ENCODE results near the gene ARNT2. TPM values are rescaled to one million over a fixed set of nuclear protein-coding genes. Genes with fewer than 3 reads are reported as not detected.

ARNT2 gene
- total RNA-seq, 8 experiments from 2014 or later = 2.4 to 64.2 (median 23.9) TPM

DNA sequence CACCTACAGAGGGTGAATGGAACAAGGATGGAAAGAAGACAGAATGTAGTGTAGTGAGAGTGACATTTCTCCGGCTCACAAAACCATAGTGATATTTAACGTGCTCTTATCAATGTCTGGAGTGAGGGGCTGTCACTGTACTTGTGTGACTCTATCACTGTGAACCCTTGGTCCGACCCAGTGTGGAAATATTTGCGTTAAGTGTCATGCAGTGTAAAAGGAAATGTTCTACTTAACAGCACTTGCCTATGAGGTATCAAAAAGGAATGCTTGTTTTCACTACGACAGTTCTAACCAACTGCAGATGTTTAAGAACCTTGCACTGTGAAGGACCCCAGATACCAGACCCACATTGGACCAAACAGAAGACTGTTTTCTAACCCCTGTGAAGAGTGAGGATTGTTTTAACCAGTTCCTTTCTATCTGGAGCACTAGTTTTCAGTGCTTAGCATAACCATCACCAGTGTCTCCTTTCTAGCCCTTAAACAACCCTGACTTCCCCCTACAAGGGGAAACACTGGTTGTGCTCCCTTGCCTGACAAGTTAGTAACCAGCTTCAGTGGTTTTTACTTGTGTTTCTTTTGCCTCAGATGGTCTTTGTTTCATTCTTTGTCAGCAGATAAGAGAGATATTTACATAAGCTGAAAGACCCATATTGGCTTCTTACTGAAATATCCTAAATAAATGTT, 146.2 kb downstream of the ARNT2 start:
- no peaks in the 10 kb centered on the region for H3K4me1 ChIP-seq (replicated peaks in 1 of 2)
- no peak overlapping the region for H3K4me3 ChIP-seq
- 0 to 97% (median 86%) methylated on average over 2 to 5 of the region's 5 CpGs; no CpG with 5 or more reads in 1 of the 10 experiments for WGBS, 10 experiments
- peak in 2 of 8 experiments; percentile 71 to 81 for ATAC-seq (replicated peaks in 6 of 8)
- no peak overlapping the region for H3K27ac ChIP-seq
- in situ Hi-C loops (cut with MboI; ENCODE audit: low pct_unique_long_range_greater_than_20kb in 2 of 9, low sequenced_read_pairs in 9 of 9, unreplicated experiment in 9 of 9) = loop anchor here in 4 of 9 experiments (25.0 kb wide), 3 partner anchors 212 to 412 kb away; partner anchors contain the start of gene CEMIP (in 2 of the 4)

DNA sequence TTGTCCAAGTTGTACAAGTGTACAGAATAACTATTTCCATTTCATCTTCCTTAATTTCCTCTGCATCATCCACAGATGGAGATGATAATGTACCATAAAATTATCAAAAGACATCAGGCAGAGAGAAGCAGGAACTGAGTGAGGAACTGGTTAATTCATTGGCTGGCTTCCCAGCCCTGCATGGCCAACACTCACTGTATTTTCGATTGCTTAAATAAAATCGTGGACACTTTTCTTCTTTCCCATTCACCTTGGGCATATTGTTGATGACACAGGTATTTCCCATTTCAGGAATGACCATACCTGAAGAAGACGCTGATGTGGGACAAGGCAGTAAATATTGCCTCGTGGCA, 146.7 kb downstream of the ARNT2 start:
- Histone ChIP-seq H3K4me3 (no peak overlapping the region), H3K4me1 (replicated peaks in 1 of 2) (no peaks in the 10 kb centered on the region), H3K27ac (no peak overlapping the region)
- WGBS, 10 experiments = 0 to 93% (median 72%) methylated on average over 2 to 4 of the region's 4 CpGs; no CpG with 5 or more reads in 1 of the 10 experiments
- ATAC-seq (replicated peaks in 6 of 8) = no peak
- in situ Hi-C loops (cut with MboI; ENCODE audit: low pct_unique_long_range_greater_than_20kb in 2 of 9, low sequenced_read_pairs in 9 of 9, unreplicated experiment in 9 of 9) = loop anchor here in 4 of 9 experiments (25.0 kb wide), 3 partner anchors 211 to 411 kb away; partner anchors contain the start of gene CEMIP (in 2 of the 4)

DNA sequence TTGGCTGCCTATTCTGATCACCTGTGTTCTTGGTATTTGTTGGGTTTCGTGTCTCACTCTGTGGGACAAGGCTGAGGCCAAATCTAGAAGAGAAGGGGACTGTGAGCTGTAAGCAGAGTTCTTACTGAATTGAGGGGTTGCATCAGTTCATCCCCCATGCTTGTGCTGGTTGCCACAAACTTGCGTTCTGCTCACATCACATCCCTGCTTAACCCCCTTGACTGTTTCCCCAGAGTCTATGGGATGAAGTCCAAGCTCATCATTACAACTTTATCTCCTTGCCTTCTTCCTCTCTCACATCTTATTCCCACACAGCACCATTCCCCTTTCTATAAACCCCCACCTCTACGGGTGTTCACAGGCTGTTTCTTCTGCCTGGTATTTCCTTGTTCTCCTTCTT, 147.2 kb downstream of the ARNT2 start:
- H3K27ac ChIP-seq = no peak overlapping the region
- no peak overlapping the region for H3K4me3 ChIP-seq
- ATAC-seq (replicated peaks in 6 of 8) = no peak
- H3K4me1 ChIP-seq (replicated peaks in 1 of 2) = no peaks in the 10 kb centered on the region
- 79 to 100% (median 93%) methylated on average over 2 to 3 of the region's 3 CpGs for WGBS, 10 experiments
- in situ Hi-C loops (cut with MboI; ENCODE audit: low pct_unique_long_range_greater_than_20kb in 2 of 9, low sequenced_read_pairs in 9 of 9, unreplicated experiment in 9 of 9) = loop anchor here in 4 of 9 experiments (25.0 kb wide), 3 partner anchors 211 to 411 kb away; partner anchors contain the start of gene CEMIP (in 2 of the 4)

DNA sequence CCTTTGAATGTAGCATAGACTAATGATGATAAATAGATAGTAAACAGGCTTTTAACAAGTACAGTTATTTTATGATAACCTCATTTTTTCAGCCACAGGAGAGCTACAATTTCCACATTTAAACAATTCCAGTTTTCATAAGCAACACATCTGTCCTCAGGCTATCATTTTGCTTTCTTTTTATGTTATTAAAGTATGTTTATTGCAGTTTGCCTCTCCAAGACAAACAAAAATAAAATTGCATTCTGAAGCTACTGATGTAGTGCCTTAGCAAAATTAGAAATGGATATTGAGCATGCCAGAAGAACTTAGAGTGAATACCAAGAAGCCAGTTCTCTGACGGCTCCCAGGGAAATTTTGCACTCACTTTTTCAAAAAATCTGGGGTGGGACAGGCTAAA, 150.4 kb downstream of the ARNT2 start:
- Histone ChIP-seq H3K27ac (no peak overlapping the region), H3K4me3 (no peak overlapping the region), H3K4me1 (replicated peaks in 1 of 2) (peaks cover 0 to 2% of the 10 kb centered on the region in 2 donors)
- WGBS, 10 experiments = 43 to 100% (median 67%) methylated on average over 1 of the region's 1 CpG; no CpG with 5 or more reads in 6 of the 10 experiments
- peak in 2 of 8 experiments; percentile 21 to 75 for ATAC-seq (replicated peaks in 6 of 8)
- in situ Hi-C loops (cut with MboI; ENCODE audit: low pct_unique_long_range_greater_than_20kb in 2 of 9, low sequenced_read_pairs in 9 of 9, unreplicated experiment in 9 of 9) = loop anchor here in 4 of 9 experiments (25.0 kb wide), 3 partner anchors 208 to 408 kb away; partner anchors contain the start of gene CEMIP (in 2 of the 4)

DNA sequence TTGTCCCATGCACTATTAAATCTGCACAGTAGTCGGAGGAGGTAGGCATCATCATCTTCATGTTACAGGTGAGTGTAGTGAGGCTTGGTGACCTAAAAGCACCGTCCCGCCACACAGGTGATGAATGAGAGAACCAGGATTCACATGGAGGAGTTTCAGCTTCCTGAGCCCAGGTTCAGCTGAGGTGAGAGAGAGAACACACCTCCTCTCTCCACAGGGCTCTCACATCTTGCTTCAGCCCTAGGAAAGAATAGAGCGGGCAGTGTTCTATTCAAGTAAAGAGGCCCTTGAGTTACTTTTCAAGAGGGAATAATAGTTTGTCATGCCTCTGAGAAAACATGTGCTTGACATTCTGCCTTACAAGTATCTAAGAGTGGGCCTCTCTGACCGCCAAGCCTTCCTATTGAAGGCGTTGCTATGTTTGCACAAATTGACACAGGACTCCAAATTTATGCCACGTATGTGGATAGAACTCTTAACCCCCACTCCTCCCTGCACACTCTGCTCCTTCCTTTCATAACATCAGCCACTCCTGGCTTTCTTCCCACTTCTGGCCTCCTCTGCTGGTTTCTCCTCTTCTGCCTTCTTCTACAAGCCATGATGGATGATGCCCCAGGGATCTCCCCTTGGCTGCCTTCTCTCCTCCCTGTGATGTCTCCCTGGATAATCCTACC, 152.6 kb downstream of the ARNT2 start:
- no peak overlapping the region for H3K27ac ChIP-seq
- in situ Hi-C loops (cut with MboI; ENCODE audit: low pct_unique_long_range_greater_than_20kb in 2 of 9, low sequenced_read_pairs in 9 of 9, unreplicated experiment in 9 of 9) = loop anchor here in 4 of 9 experiments (25.0 kb wide), 3 partner anchors 205 to 405 kb away; partner anchors contain the start of gene CEMIP (in 2 of the 4)
- ATAC-seq (replicated peaks in 6 of 8) = peak in 4 of 8 experiments; percentile 15 to 97 (median 37)
- no peak overlapping the region for H3K4me3 ChIP-seq
- peaks cover 0 to 2% of the 10 kb centered on the region in 2 donors for H3K4me1 ChIP-seq (replicated peaks in 1 of 2)
- 71 to 100% (median 86%) methylated on average over 1 to 5 of the region's 7 CpGs; no CpG with 5 or more reads in 4 of the 10 experiments for WGBS, 10 experiments

DNA sequence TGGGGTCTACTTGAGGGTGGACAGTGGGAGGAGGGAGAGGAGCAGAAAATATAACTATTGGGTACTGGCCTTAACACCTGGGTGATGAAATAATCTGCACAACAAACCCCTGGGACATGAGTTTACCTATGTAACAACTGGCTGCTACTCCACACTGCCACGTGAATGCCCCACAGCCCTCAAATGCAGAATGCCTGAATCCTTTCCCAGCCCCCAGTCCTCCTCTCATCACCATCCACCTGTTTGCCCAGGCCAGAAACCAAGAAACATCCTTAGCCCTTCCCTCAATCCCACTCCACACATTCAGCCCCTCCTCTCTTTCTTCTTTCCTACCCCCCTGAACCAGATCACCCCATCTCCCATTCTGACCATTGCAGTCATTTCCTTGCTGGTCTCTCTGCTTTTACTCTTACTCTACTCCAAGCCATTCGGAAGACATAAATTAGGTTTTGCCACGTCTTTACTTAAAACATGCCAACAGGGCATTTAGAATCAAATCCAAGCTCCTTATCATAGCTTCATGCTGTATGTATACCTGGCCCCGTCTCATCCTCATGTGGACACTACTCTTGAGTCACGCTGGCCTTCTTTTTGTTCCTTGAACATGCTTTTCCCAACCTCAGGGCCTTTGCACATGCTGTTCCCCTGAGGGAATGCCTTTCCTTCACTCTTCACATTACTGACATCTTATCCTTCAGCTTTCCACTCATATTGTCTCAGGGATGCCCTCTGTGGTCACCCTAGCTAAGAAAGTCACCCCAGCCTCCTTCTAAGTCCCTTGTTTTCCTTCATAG, 153.5 kb downstream of the ARNT2 start:
- Histone ChIP-seq H3K4me1 (replicated peaks in 1 of 2) (peaks cover 0 to 2% of the 10 kb centered on the region in 2 donors), H3K4me3 (no peak overlapping the region), H3K27ac (no peak overlapping the region)
- no peak for ATAC-seq (replicated peaks in 6 of 8)
- in situ Hi-C loops (cut with MboI; ENCODE audit: low pct_unique_long_range_greater_than_20kb in 2 of 9, low sequenced_read_pairs in 9 of 9, unreplicated experiment in 9 of 9) = loop anchor here in 4 of 9 experiments (25.0 kb wide), 3 partner anchors 205 to 405 kb away; partner anchors contain the start of gene CEMIP (in 2 of the 4)
- 82 to 100% (median 89%) methylated on average over 2 to 4 of the region's 5 CpGs; no CpG with 5 or more reads in 6 of the 10 experiments for WGBS, 10 experiments

DNA sequence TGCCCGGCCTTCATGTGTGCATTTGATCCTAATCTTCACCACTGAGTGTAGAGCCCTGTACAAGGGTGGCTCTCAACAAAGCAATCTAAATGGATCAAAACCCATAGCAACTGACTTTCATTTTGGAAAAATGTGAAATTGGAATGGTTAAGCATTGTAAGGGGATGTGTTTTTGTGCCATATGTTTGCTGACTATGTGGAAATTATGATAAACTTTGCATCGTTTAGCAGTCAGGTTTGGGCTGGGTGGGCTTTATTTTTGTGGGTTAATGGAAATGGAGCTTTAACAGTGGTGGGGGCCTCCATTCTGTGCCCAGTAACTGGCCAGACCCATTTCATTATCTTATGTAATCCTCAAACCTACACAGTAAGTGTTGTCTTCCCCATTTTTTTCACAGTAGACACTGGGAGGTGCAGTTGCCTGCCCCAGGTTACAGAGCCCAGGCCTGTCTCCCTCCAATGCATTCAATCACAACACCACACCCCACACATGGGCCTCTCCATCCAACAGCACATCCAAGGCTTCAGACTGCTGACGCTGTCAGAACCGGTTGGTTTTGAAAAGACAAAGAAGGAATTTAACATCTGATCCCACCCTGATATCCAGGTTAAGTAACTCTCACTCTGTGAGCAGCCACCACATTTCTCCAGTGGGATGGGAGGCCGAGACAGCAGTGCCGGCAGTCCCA, 154.6 kb downstream of the ARNT2 start:
- Histone ChIP-seq H3K4me3 (no peak overlapping the region), H3K27ac (no peak overlapping the region), H3K4me1 (replicated peaks in 1 of 2) (peaks cover 0 to 2% of the 10 kb centered on the region in 2 donors)
- in situ Hi-C loops (cut with MboI; ENCODE audit: low pct_unique_long_range_greater_than_20kb in 2 of 9, low sequenced_read_pairs in 9 of 9, unreplicated experiment in 9 of 9) = loop anchor here in 4 of 9 experiments (25.0 kb wide), 3 partner anchors 204 to 404 kb away; partner anchors contain the start of gene CEMIP (in 2 of the 4)
- ATAC-seq (replicated peaks in 6 of 8) = no peak
- 0 to 100% (median 86%) methylated on average over 1 to 4 of the region's 6 CpGs; no CpG with 5 or more reads in 3 of the 10 experiments for WGBS, 10 experiments

DNA sequence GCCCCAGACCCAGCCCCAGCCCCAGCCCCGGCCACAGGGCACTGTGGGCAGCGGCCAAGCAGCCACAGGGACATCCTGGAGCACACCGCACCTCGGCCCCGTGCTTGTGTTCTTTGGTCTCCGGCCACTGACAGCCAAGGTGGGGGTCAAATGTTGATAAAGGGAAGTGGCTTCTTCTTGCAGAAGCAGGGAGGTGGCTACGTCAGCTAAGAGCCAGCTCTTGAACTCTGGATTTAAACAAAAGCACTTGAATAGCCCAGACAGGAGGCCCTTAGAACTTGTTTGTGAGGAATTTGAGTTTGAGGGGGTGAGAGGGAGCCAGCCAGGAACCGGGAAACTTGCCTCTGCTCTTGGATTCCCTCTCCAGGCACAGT, 155.1 kb downstream of the ARNT2 start:
- no CpG with 5 or more reads among the region's 8 CpGs for WGBS, 10 experiments
- Histone ChIP-seq H3K27ac (no peak overlapping the region), H3K4me3 (no peak overlapping the region), H3K4me1 (replicated peaks in 1 of 2) (peaks cover 0 to 2% of the 10 kb centered on the region in 2 donors)
- in situ Hi-C loops (cut with MboI; ENCODE audit: low pct_unique_long_range_greater_than_20kb in 2 of 9, low sequenced_read_pairs in 9 of 9, unreplicated experiment in 9 of 9) = loop anchor here in 4 of 9 experiments (25.0 kb wide), 3 partner anchors 203 to 403 kb away; partner anchors contain the start of gene CEMIP (in 2 of the 4)
- ATAC-seq (replicated peaks in 6 of 8) = no peak

DNA sequence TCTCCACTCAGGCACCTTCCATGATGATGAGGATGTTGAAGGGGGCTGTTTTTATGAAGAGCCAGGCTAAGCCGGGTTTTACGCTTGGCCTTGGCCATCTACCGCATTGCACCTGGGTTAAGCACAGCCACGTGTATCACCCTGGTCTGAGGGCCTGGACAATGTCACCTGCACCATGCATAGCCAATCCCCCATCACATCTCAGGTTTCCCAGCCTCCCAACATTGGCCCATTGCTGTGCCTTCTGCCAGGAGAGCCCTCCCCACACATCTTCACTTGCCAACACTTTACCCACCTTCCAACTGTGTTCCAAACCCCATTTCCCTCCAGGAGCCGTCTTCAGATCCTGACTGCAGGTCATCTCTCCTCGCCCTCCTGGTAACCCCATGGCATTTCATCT, 155.6 kb downstream of the ARNT2 start:
- no peak for ATAC-seq (replicated peaks in 6 of 8)
- in situ Hi-C loops (cut with MboI; ENCODE audit: low pct_unique_long_range_greater_than_20kb in 2 of 9, low sequenced_read_pairs in 9 of 9, unreplicated experiment in 9 of 9) = loop anchor here in 5 of 9 experiments (10.0 to 25.0 kb wide), 4 partner anchors 203 to 403 kb away; partner anchors contain the start of gene CEMIP (in 3 of the 5)
- Histone ChIP-seq H3K4me1 (replicated peaks in 1 of 2) (peaks cover 0 to 2% of the 10 kb centered on the region in 2 donors), H3K27ac (no peak overlapping the region), H3K4me3 (no peak overlapping the region)
- 60 to 100% (median 73%) methylated on average over 1 to 3 of the region's 6 CpGs; no CpG with 5 or more reads in 7 of the 10 experiments for WGBS, 10 experiments

DNA sequence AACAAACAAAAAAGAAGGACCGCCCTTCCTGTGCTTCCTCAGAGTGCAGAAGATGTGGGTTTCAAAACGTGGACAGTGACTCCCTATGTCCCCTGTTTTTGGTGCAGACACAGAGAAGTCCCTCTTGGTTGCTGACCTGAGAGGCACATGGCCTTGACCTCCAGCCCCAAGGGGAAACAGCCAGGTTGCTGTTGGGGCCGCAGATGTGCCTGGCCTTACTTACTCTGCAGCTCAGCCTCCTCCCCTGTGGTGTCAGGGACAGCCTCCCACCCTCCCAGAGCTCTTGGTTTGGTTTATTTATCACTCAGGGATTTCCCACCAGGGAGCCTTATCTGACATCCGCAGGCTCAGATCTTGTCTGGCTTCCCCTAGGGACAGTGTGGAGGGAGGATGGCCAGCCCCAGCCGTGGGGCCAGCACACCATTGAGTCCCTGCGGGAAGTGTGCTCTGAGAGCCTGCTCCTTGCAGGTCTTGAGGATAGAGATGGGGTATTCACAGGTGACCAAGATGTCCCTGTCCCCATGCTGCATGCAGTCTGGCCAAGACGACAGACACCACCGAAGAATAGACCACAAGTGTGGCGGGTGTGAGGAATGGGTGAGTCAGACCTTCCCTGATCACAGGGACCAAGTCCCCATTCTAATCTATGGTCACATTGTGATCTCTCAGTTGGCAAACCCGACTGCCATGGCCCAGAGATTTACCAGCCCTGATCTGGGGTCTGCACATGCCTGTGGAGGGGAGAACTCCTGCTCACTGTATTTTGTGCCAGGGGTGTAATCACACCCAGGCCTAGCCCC, 156.6 kb downstream of the ARNT2 start:
- Histone ChIP-seq H3K4me1 (replicated peaks in 1 of 2) (peaks cover 0 to 2% of the 10 kb centered on the region in 2 donors), H3K4me3 (no peak overlapping the region), H3K27ac (no peak overlapping the region)
- in situ Hi-C loops (cut with MboI; ENCODE audit: low pct_unique_long_range_greater_than_20kb in 2 of 9, low sequenced_read_pairs in 9 of 9, unreplicated experiment in 9 of 9) = loop anchor here in 5 of 9 experiments (10.0 to 25.0 kb wide), 4 partner anchors 202 to 402 kb away; partner anchors contain the start of gene CEMIP (in 3 of the 5)
- WGBS, 10 experiments = 0 to 83% (median 80%) methylated on average over 1 to 6 of the region's 10 CpGs; no CpG with 5 or more reads in 3 of the 10 experiments
- no peak for ATAC-seq (replicated peaks in 6 of 8)

DNA sequence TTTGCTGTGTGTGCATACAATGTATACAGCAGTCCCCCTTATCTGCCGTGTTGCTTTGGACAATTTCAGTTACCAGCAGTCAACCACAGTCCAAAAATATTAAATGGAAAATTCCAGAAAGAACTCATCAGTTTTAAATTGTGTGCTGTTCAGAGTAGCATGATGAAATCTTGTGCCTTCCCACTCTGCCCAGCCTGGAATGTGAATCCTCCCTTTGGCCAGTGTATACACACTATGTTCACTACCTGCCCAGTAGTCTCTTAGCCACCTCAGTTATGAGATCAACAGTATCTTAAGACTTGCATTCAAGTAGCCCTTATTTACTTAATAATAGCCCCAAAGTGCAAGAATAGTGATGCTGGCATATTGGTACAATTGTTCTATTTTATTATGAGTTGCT, 157.3 kb downstream of the ARNT2 start:
- Histone ChIP-seq H3K4me1 (replicated peaks in 1 of 2) (peaks cover 0 to 2% of the 10 kb centered on the region in 2 donors), H3K4me3 (no peak overlapping the region), H3K27ac (no peak overlapping the region)
- peak in 1 of 8 experiments; percentile 17 for ATAC-seq (replicated peaks in 6 of 8)
- 0 to 100% (median 60%) methylated on average over 1 of the region's 1 CpG; no CpG with 5 or more reads in 2 of the 10 experiments for WGBS, 10 experiments
- in situ Hi-C loops (cut with MboI; ENCODE audit: low pct_unique_long_range_greater_than_20kb in 2 of 9, low sequenced_read_pairs in 9 of 9, unreplicated experiment in 9 of 9) = loop anchor here in 5 of 9 experiments (10.0 to 25.0 kb wide), 4 partner anchors 201 to 401 kb away; partner anchors contain the start of gene CEMIP (in 3 of the 5)

Data from motor neuron (in vitro differentiated cells).